HepG2 (cell line): ENCODE results near the gene NEDD4L. TPM values are rescaled to one million over a fixed set of nuclear protein-coding genes. Genes with fewer than 3 reads are reported as not detected.

Experiments used
- BHLHE40 ChIP-seq: IDR thresholded peaks from 2 replicates; pipeline ENCODE4 v1.6.1; 2011; ENCODE audit warnings: low read length, improper control_type of control experiment
- CREB3 ChIP-seq: sonication (generic); formaldehyde crosslinking; IDR thresholded peaks from 2 replicates; pipeline ENCODE4 v1.5.0; 2020; ENCODE audit warnings: missing genetic modification reagents
- DRAP1 ChIP-seq: IDR thresholded peaks from 2 replicates; pipeline ENCODE4 v1.6.1; 2016; ENCODE audit warnings: missing genetic modification reagents, missing compliant biosample characterization
- IKZF1 ChIP-seq: fragments of 450-650 bp; IDR thresholded peaks from 2 replicates; pipeline ENCODE4 v1.7.1; 2016
- MAX ChIP-seq: IDR thresholded peaks from 2 replicates; pipeline ENCODE4 v1.6.1; 2012; ENCODE audit warnings: inconsistent platforms
- MAZ ChIP-seq, 2 experiments: sonication (generic) in 1 of 2; formaldehyde crosslinking in 1 of 2; IDR thresholded peaks; 2 replicates each; pipeline versions ENCODE4 v1.5.0 to v1.6.1; 2012 to 2020; ENCODE audit warnings: low read depth in 2 of 2, mild to moderate bottlenecking in 2 of 2, borderline replicate concordance in 1 of 2, improper control_type of control experiment in 1 of 2, low read length in 1 of 2, missing genetic modification reagents in 1 of 2, moderate library complexity in 1 of 2
- MEIS2 ChIP-seq: sonication (generic); formaldehyde crosslinking; IDR thresholded peaks from 2 replicates; pipeline ENCODE4 v1.9.0; 2021; ENCODE audit warnings: mild to moderate bottlenecking, missing genetic modification reagents
- MLLT10 ChIP-seq: sonication (generic); formaldehyde crosslinking; IDR thresholded peaks from 2 replicates; pipeline ENCODE4 v1.4.0; 2020; ENCODE audit warnings: missing genetic modification reagents
- MXD3 ChIP-seq: IDR thresholded peaks from 2 replicates; pipeline ENCODE4 v1.6.1; 2016; ENCODE audit warnings: mild to moderate bottlenecking, missing biosample characterization, missing genetic modification reagents
- PHF8 ChIP-seq: sonication (generic); formaldehyde crosslinking; IDR thresholded peaks from 2 replicates; pipeline ENCODE4 v1.5.0; 2020; ENCODE audit warnings: missing genetic modification reagents
- SOX6 ChIP-seq, 2 experiments: fragments of 450-650 bp in 1 of 2; sonication (generic) in 1 of 2; formaldehyde crosslinking in 1 of 2; IDR thresholded peaks; 2 replicates each; pipeline versions ENCODE4 v1.4.0 to v1.6.1; 2017 to 2020; ENCODE audit warnings: antibody characterized with exemption in 1 of 2, mild to moderate bottlenecking in 1 of 2, missing genetic modification reagents in 1 of 2
- TMF1 ChIP-seq: sonication (generic); formaldehyde crosslinking; IDR thresholded peaks from 2 replicates; pipeline ENCODE4 v1.8.1; 2022; ENCODE audit warnings: low read depth, missing genetic modification reagents
- ZC3H13 ChIP-seq: sonication (generic); formaldehyde crosslinking; IDR thresholded peaks from 2 replicates; pipeline ENCODE4 v1.8.1; 2023; ENCODE audit warnings: mild to moderate bottlenecking, missing genetic modification reagents, moderate library complexity
- ZFAT ChIP-seq: sonication (generic); formaldehyde crosslinking; conservative IDR thresholded peaks from 2 replicates; pipeline ENCODE4 v1.8.1; 2023; ENCODE audit warnings: missing genetic modification reagents, inconsistent platforms
- ZNF205 ChIP-seq: IDR thresholded peaks from 2 replicates; pipeline ENCODE4 v1.6.1; 2018; ENCODE audit warnings: missing biosample characterization, missing genetic modification reagents
- ZNF280B ChIP-seq: sonication (generic); formaldehyde crosslinking; IDR thresholded peaks from 2 replicates; pipeline ENCODE4 v1.5.0; 2020; ENCODE audit warnings: missing genetic modification reagents, mild to moderate bottlenecking, borderline replicate concordance
- ZNF761 ChIP-seq: sonication (generic); formaldehyde crosslinking; conservative IDR thresholded peaks from 2 replicates; pipeline ENCODE4 v1.4.0; 2020; ENCODE audit warnings: mild to moderate bottlenecking, missing genetic modification reagents
- ZZZ3 ChIP-seq: sonication (generic); formaldehyde crosslinking; IDR thresholded peaks from 2 replicates; pipeline ENCODE4 v1.4.0; 2020; ENCODE audit warnings: missing genetic modification reagents, mild to moderate bottlenecking, borderline replicate concordance
- polyA plus RNA-seq, 8 experiments: library from polyadenylated mRNA; depleted of rRNA in 3 of 8; stranded (reverse) in 7 of 8; unstranded in 1 of 8; fragments of >200 nt; fragmentation: Illumina TruSeq in 4 of 8; extraction: Trizol in 4 of 8; gene quantifications; 2 replicates each; pipeline versions ENCODE4 v1.2.1 to v1.2.3, GENCODE V29; 2011 to 2016; ENCODE audit warnings: low read depth in 4 of 8, missing spikeins in 1 of 8, mixed read lengths in 1 of 8; ENCODE audit not compliant: insufficient read depth in 1 of 8
- total RNA-seq, 5 experiments: library from RNA; depleted of rRNA; stranded (reverse); fragments of >200 nt; fragmentation: Illumina TruSeq; extraction: Trizol; gene quantifications; 2 replicates each; pipeline ENCODE4 v1.2.3, GENCODE V29; 2016; ENCODE audit warnings: low read depth in 1 of 5

Gene NEDD4L
- total and polyA plus RNA-seq, 2 of the 13 experiments (the other 11 are each of a cell fraction or from before 2014, with no cell fraction given): 168 to 390 TPM

GRCh38 chr18:58046093-58046793 lies 2.2 kb downstream of the NEDD4L start (continued):
- no peak for TF ChIP-seq MEIS2
- TF ChIP-seq SOX6 (IDR thresholded peaks at IDR 0.05): no peak
- 0 out of 2 replicates have a peak, but pooled peaks have one; percentile 25 for TF ChIP-seq SOX6 (CRISPR knock-in tag; IDR thresholded peaks at IDR 0.05)
- no peak for TF ChIP-seq PHF8 (CRISPR knock-in tag)
- TF ChIP-seq MLLT10 (CRISPR knock-in tag): peak; percentile 59; the same call in 1 of the 2 replicates
- no peak for TF ChIP-seq ZZZ3 (CRISPR knock-in tag)
- TF ChIP-seq ZNF280B: no peak
- no peak for TF ChIP-seq MAZ (IDR thresholded peaks at IDR 0.05; ENCODE audit: borderline replicate concordance, low read depth, low read length)
- TF ChIP-seq MAZ (CRISPR knock-in tag; IDR thresholded peaks at IDR 0.05; ENCODE audit: low read depth): no peak
- no peak for TF ChIP-seq IKZF1
- no peak for TF ChIP-seq TMF1 (CRISPR knock-in tag)
- no peak for TF ChIP-seq ZFAT (CRISPR knock-in tag)
- TF ChIP-seq MXD3: no peak
- TF ChIP-seq CREB3 (CRISPR knock-in tag): no peak
- no peak for TF ChIP-seq ZNF205 (CRISPR knock-in tag)
- peak; percentile 37; the same call in 1 of the 2 replicates for TF ChIP-seq ZC3H13
- peak; percentile 27; the same call in 1 of the 2 replicates for TF ChIP-seq BHLHE40
- TF ChIP-seq MAX: peak; percentile 46; the same call in 1 of the 2 replicates
- TF ChIP-seq ZNF761 (CRISPR knock-in tag): no peak
- TF ChIP-seq DRAP1: no peak
